Liver (tissue), 3 donors: ENCODE results near the gene NQO2.
"Not testable (repeated sequence)": the region's sequence is repeated elsewhere in the genome, so short reads cannot be mapped to it uniquely, and the experiment has no call there.

Source experiments
- EGR1 ChIP-seq, 2 donors: IDR thresholded peaks; 2 replicates each; pipeline ENCODE4 v1.6.1; 2016 to 2018; ENCODE audit warnings: antibody characterized with exemption in 2 of 2, low read depth in 2 of 2
- FOXA1 ChIP-seq: IDR thresholded peaks from 2 replicates; pipeline ENCODE4 v1.6.1; 2016; ENCODE audit warnings: antibody characterized with exemption
- GABPA ChIP-seq, 2 donors: IDR thresholded peaks in 1 of 2; conservative IDR thresholded peaks in 1 of 2; 2 replicates each; pipeline ENCODE4 v1.6.1; 2016; ENCODE audit warnings: antibody characterized with exemption in 2 of 2, mild to moderate bottlenecking in 1 of 2, moderate library complexity in 1 of 2
- HNF4G ChIP-seq: IDR thresholded peaks from 2 replicates; pipeline ENCODE4 v1.6.1; 2016; ENCODE audit warnings: antibody characterized with exemption
- JUND ChIP-seq, 2 donors: IDR thresholded peaks; 2 replicates each; pipeline ENCODE4 v1.6.1; 2016; ENCODE audit warnings: antibody characterized with exemption in 2 of 2
- MAX ChIP-seq: IDR thresholded peaks from 2 replicates; pipeline ENCODE4 v1.6.1; 2016; ENCODE audit warnings: antibody characterized with exemption
- RAD21 ChIP-seq, 2 donors: IDR thresholded peaks; 2 replicates each; pipeline ENCODE4 v1.6.1; 2016; ENCODE audit warnings: antibody characterized with exemption in 2 of 2, mild to moderate bottlenecking in 2 of 2
- REST ChIP-seq: IDR thresholded peaks from 2 replicates; pipeline ENCODE4 v1.6.1; 2016; ENCODE audit warnings: antibody characterized with exemption, mild to moderate bottlenecking
- RXRA ChIP-seq, 2 donors: IDR thresholded peaks; 2 replicates each; pipeline ENCODE4 v1.6.1; 2017 to 2018; ENCODE audit warnings: antibody characterized with exemption in 2 of 2, mild to moderate bottlenecking in 1 of 2
- SP1 ChIP-seq: IDR thresholded peaks from 2 replicates; pipeline ENCODE4 v1.6.1; 2018; ENCODE audit warnings: antibody characterized with exemption, mild to moderate bottlenecking
- TAF1 ChIP-seq: conservative IDR thresholded peaks from 2 replicates; pipeline ENCODE4 v1.6.1; 2016; ENCODE audit warnings: antibody characterized with exemption, mild to moderate bottlenecking
- YY1 ChIP-seq: IDR thresholded peaks from 2 replicates; pipeline ENCODE4 v1.6.1; 2016; ENCODE audit warnings: antibody characterized with exemption, mild to moderate bottlenecking
- ZBTB33 ChIP-seq: IDR thresholded peaks from 2 replicates; pipeline ENCODE4 v1.6.1; 2016; ENCODE audit warnings: antibody characterized with exemption
- TF ChIP-seq, protein P1 (sequence below): fragments of 150-350 bp; IDR thresholded peaks from 2 replicates; pipeline ENCODE4 v1.5.1; 2017; ENCODE audit warnings: improper control_type of control experiment, low read depth, low read length; ENCODE audit not compliant: missing input control
- donor health status: healthy.
- donor health status: healthy.

DNA sequence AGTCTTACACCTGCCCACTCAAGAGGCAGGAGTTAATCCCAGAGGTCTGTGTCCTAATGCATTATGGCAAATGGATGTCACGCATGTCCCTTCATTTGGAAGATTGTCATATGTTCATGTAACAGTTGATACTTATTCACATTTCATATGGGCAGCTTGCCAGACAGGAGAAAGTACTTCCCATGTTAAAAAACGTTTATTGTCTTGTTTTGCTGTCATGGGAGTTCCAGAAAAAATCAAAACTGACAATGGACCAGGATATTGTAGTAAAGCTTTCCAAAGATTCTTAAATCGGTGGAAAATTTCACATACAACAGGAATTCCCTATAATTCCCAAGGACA lies 55.4 kb downstream of the NQO2 start:
- TF ChIP-seq JUND (IDR thresholded peaks at IDR 0.05); MAX; REST; HNF4G; ZBTB33; SP1; RAD21 (IDR thresholded peaks at IDR 0.05); EGR1 (IDR thresholded peaks at IDR 0.05; ENCODE audit: low read depth in 2 of 2); YY1; RXRA (IDR thresholded peaks at IDR 0.05); FOXA1; TAF1; GABPA (IDR thresholded peaks at IDR 0.05 in 1 of 2, conservative IDR thresholded peaks at IDR 0.05 in 1 of 2): not testable (repeated sequence)
- TF ChIP-seq, protein P1, sequence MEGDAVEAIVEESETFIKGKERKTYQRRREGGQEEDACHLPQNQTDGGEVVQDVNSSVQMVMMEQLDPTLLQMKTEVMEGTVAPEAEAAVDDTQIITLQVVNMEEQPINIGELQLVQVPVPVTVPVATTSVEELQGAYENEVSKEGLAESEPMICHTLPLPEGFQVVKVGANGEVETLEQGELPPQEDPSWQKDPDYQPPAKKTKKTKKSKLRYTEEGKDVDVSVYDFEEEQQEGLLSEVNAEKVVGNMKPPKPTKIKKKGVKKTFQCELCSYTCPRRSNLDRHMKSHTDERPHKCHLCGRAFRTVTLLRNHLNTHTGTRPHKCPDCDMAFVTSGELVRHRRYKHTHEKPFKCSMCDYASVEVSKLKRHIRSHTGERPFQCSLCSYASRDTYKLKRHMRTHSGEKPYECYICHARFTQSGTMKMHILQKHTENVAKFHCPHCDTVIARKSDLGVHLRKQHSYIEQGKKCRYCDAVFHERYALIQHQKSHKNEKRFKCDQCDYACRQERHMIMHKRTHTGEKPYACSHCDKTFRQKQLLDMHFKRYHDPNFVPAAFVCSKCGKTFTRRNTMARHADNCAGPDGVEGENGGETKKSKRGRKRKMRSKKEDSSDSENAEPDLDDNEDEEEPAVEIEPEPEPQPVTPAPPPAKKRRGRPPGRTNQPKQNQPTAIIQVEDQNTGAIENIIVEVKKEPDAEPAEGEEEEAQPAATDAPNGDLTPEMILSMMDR = not testable (repeated sequence)
